GM12801 (cell line): ENCODE data around the gene LYST.

ENCODE experiments used
- CTCF ChIP-seq: IDR thresholded peaks from one replicate; pipeline ENCODE4 v1.5.1; 2011; ENCODE audit warnings: control low read depth; ENCODE audit not compliant: insufficient read length; ENCODE audit errors: extremely low read depth

Gene LYST

DNA sequence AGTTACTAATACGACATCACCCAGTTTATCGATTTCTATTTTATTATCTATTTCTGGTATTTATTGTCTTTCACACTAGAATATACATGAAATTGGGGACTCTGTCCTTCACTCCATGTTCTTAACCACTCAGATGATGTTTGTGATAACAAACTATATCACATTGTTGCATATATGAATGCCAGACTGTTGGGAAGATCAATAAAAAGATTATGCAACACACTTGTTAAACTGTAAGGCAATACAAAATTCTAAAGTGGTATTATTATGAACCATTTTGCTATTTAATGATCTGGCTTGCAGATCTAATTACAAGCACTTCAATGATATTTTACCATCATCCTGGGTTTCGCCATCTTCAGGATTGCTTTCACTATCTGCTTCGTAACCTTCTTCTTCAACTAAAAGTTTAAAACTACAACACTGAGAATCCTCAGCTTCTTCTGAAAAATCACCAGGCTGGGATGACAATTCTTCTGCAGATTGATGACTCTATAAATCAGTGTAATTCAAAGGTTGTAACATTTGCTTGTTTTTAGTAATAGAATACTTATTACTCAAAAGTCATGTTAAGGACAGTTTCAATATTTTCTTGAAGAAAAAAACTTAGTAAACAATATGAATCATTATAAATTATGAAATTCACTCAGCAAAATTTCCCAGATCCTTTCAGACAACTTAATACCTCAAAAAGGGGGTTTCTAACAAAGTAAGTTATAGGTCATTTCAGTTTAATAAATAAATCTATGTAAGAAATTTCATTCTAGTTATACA is 63.9 kb downstream of the LYST start:
- no peak for TF ChIP-seq CTCF

GRCh38 chr1:235799264-235799663 is 67.4 kb downstream of the LYST start:
- TF ChIP-seq CTCF: no peak

GRCh38 chr1:235791532-235792060 is 75.1 kb downstream of the LYST start:
- no peak for TF ChIP-seq CTCF

- TF ChIP-seq CTCF: no peak
These were observed 76.6 kb downstream of the LYST start for GRCh38 chr1:235790123-235790522.

DNA sequence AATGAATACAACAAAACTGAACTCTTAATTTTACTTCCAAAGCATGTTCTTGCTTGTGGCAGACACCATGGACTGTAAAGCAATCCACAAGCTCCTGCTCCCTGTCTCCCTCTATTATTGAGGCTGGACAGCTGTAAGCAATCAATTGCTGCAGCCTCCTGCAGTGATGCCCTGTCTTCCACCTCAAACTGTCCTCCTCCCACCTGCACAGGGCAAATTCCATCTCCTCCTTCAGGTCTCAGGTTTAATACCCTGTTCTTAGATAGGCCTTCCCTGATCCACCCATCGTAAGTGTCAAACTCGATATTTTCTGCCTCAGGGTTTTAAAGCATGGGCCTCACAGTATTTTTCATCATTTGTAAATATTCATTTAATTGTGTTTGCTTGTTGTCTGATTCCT is 81.8 kb downstream of the LYST start:
- TF ChIP-seq CTCF: no peak

DNA sequence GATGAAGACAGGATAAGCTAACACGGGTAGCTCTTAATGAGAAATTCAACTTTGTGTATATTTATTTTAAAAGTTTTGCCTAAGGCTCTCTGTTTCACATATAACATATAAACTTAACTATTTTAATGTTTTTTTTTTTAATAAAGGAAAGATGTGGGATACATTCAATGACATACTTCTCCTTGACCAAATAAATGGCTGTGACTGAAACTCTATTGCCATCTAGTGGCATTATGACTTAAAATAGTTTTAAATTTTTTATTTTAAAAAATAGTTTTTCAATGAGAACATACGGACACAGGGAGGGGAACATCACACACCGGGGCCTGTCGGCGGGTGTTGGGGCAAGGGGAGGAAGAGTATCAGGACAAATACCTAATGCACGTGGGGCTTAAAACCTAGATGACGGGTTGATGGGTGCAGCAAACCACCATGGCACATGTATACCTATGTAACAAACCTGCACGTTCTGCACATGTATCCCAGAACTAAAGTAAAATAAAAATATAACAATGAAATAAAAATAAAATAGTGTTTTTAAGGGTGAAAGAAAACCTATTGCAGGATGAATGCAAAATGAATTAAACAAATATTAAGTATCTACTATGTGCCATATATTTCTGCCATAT is 83.4 kb downstream of the LYST start:
- no peak for TF ChIP-seq CTCF

GRCh38 chr1:235782601-235783000 is 84.1 kb downstream of the LYST start:
- TF ChIP-seq CTCF: no peak
